T-helper 17 cell (primary cell): ENCODE measurements around the gene NWD2. TPM values are rescaled to one million over a fixed set of nuclear protein-coding genes. Genes with fewer than 3 reads are reported as not detected.
"Not testable (repeated sequence)": the region's sequence is repeated elsewhere in the genome, so short reads cannot be mapped to it uniquely, and the experiment has no call there.

Source experiments
- ATAC-seq: fragments of 150-1000 bp; cut with Tn5 transposase; 2 replicates; pipeline ENCODE4 v1.10.0; 2021; ENCODE audit warnings: mild to moderate bottlenecking, moderate library complexity
- DNase-seq, 3 donors: peaks; one replicate each; pipeline versions ENCODE4 v3.0.0 to v3.0.0-alpha.2; 2020 to 2021
- H3K9me3 ChIP-seq: one replicate; pipeline ENCODE4 v1.7.0; 2013; ENCODE audit warnings: low read length, mild to moderate bottlenecking; ENCODE audit not compliant: control insufficient read depth, poor library complexity, severe bottlenecking
- H3K27ac Mint-ChIP-seq: one replicate; pipeline ENCODE4 v1.8.0; 2022; ENCODE audit warnings: mild to moderate bottlenecking, moderate library complexity, mixed read lengths
- H3K27me3 Mint-ChIP-seq: one replicate; pipeline ENCODE4 v1.8.0; 2022; ENCODE audit warnings: mixed read lengths
- H3K36me3 Mint-ChIP-seq: one replicate; pipeline ENCODE4 v1.8.0; 2022; ENCODE audit warnings: low read depth, mixed read lengths
- H3K4me1 Mint-ChIP-seq: one replicate; pipeline ENCODE4 v1.8.0; 2022; ENCODE audit warnings: mild to moderate bottlenecking, mixed read lengths
- H3K4me3 Mint-ChIP-seq: one replicate; pipeline ENCODE4 v1.8.0; 2022; ENCODE audit warnings: mild to moderate bottlenecking, moderate library complexity, mixed read lengths
- total RNA-seq, 4 donors: library from RNA in 2 of 4; stranded (reverse) in 2 of 4; gene quantifications; one replicate each; pipeline ENCODE4 v1.2.3 and lab custom pipeline; 2022 to 2026

The NWD2 gene
- total RNA-seq, 2 donors from 2014 or later = not detected

GRCh38 chr4:37388681-37389365 is 144.3 kb downstream of the NWD2 start:
- Mint-ChIP-seq H3K4me3 (no peak overlapping the region), H3K27me3 (peaks cover 21% of the 10 kb centered on the region), H3K4me1 (no peaks in the 10 kb centered on the region), H3K27ac (no peak overlapping the region), H3K36me3 (no peaks in the 10 kb centered on the region)
- DNase-seq (no peak), ATAC-seq (no peak)
- no peaks in the 10 kb centered on the region for H3K9me3 ChIP-seq

GRCh38 chr4:37389366-37389765 is 144.8 kb downstream of the NWD2 start:
- DNase-seq = no peak
- no peaks in the 10 kb centered on the region for H3K9me3 ChIP-seq
- H3K4me1 Mint-ChIP-seq = no peaks in the 10 kb centered on the region
- no peaks in the 10 kb centered on the region for H3K36me3 Mint-ChIP-seq
- H3K27ac Mint-ChIP-seq = no peak overlapping the region
- no peak overlapping the region for H3K4me3 Mint-ChIP-seq
- H3K27me3 Mint-ChIP-seq = peaks cover 24% of the 10 kb centered on the region
- ATAC-seq = no peak

- H3K27ac Mint-ChIP-seq = peak overlapping the region; percentile 19
- no peaks in the 10 kb centered on the region for H3K9me3 ChIP-seq
- no peak for DNase-seq
- ATAC-seq = peak; percentile 52
- H3K4me1 Mint-ChIP-seq = no peaks in the 10 kb centered on the region
- no peaks in the 10 kb centered on the region for H3K36me3 Mint-ChIP-seq
- H3K27me3 Mint-ChIP-seq = peaks cover 28% of the 10 kb centered on the region
- H3K4me3 Mint-ChIP-seq = no peak overlapping the region
Observed at GRCh38 chr4:37389967-37390580, 145.5 kb downstream of the NWD2 start.

GRCh38 chr4:37392521-37393255 is 148.1 kb downstream of the NWD2 start:
- no peaks in the 10 kb centered on the region for H3K36me3 Mint-ChIP-seq
- DNase-seq = no peak
- H3K4me3 Mint-ChIP-seq = no peak overlapping the region
- no peak overlapping the region for H3K27ac Mint-ChIP-seq
- H3K27me3 Mint-ChIP-seq = peaks cover 40% of the 10 kb centered on the region
- ATAC-seq = no peak
- no peaks in the 10 kb centered on the region for H3K4me1 Mint-ChIP-seq
- no peaks in the 10 kb centered on the region for H3K9me3 ChIP-seq

GRCh38 chr4:37393321-37393720 is 148.8 kb downstream of the NWD2 start:
- no peaks in the 10 kb centered on the region for H3K4me1 Mint-ChIP-seq
- DNase-seq (no peak), ATAC-seq (no peak)
- H3K27ac Mint-ChIP-seq = no peak overlapping the region
- peaks cover 40% of the 10 kb centered on the region for H3K27me3 Mint-ChIP-seq
- no peaks in the 10 kb centered on the region for H3K36me3 Mint-ChIP-seq
- no peak overlapping the region for H3K4me3 Mint-ChIP-seq
- no peaks in the 10 kb centered on the region for H3K9me3 ChIP-seq

- H3K27me3 Mint-ChIP-seq = peaks cover 40% of the 10 kb centered on the region
- no peaks in the 10 kb centered on the region for H3K36me3 Mint-ChIP-seq
- no peak overlapping the region for H3K27ac Mint-ChIP-seq
- no peaks in the 10 kb centered on the region for H3K9me3 ChIP-seq
- H3K4me1 Mint-ChIP-seq = no peaks in the 10 kb centered on the region
- DNase-seq = no peak
- no peak overlapping the region for H3K4me3 Mint-ChIP-seq
- no peak for ATAC-seq
Observed at GRCh38 chr4:37393889-37394288, 149.3 kb downstream of the NWD2 start.

GRCh38 chr4:37397505-37397904 is 153.0 kb downstream of the NWD2 start:
- Mint-ChIP-seq H3K36me3 (no peaks in the 10 kb centered on the region), H3K4me3 (no peak overlapping the region), H3K27ac (no peak overlapping the region), H3K27me3 (peaks cover 25% of the 10 kb centered on the region), H3K4me1 (no peaks in the 10 kb centered on the region)
- DNase-seq (no peak), ATAC-seq (no peak)
- no peaks in the 10 kb centered on the region for H3K9me3 ChIP-seq

- H3K9me3 ChIP-seq = no peaks in the 10 kb centered on the region
- Mint-ChIP-seq H3K36me3 (no peaks in the 10 kb centered on the region), H3K27ac (no peak overlapping the region), H3K4me3 (no peak overlapping the region), H3K4me1 (no peaks in the 10 kb centered on the region), H3K27me3 (peaks cover 33% of the 10 kb centered on the region)
- no peak for DNase-seq
- ATAC-seq = no peak
Observed at GRCh38 chr4:37400241-37400881, 155.8 kb downstream of the NWD2 start.

GRCh38 chr4:37407938-37408826 is 163.6 kb downstream of the NWD2 start:
- not testable (repeated sequence) for DNase-seq, H3K4me1 Mint-ChIP-seq, H3K27ac Mint-ChIP-seq, H3K36me3 Mint-ChIP-seq, ATAC-seq, H3K9me3 ChIP-seq, H3K4me3 Mint-ChIP-seq
- H3K27me3 Mint-ChIP-seq = peaks cover 47% of the 10 kb centered on the region

GRCh38 chr4:37413612-37414011 is 169.1 kb downstream of the NWD2 start:
- not testable (repeated sequence) for H3K4me3 Mint-ChIP-seq, DNase-seq, H3K4me1 Mint-ChIP-seq, H3K27ac Mint-ChIP-seq, ATAC-seq, H3K36me3 Mint-ChIP-seq, H3K9me3 ChIP-seq
- H3K27me3 Mint-ChIP-seq = peaks cover 14% of the 10 kb centered on the region

- peaks cover 2% of the 10 kb centered on the region for H3K27me3 Mint-ChIP-seq
- H3K4me1 Mint-ChIP-seq = no peaks in the 10 kb centered on the region
- no peak overlapping the region for H3K4me3 Mint-ChIP-seq
- no peak for DNase-seq
- H3K27ac Mint-ChIP-seq = no peak overlapping the region
- H3K36me3 Mint-ChIP-seq = no peaks in the 10 kb centered on the region
- no peaks in the 10 kb centered on the region for H3K9me3 ChIP-seq
- ATAC-seq = no peak
Observed at GRCh38 chr4:37415845-37416369, 171.4 kb downstream of the NWD2 start.

GRCh38 chr4:37421614-37422013 is 177.1 kb downstream of the NWD2 start:
- Mint-ChIP-seq H3K27me3 (peaks cover 22% of the 10 kb centered on the region), H3K4me3 (no peak overlapping the region), H3K27ac (no peak overlapping the region), H3K36me3 (peaks cover 3% of the 10 kb centered on the region), H3K4me1 (no peaks in the 10 kb centered on the region)
- H3K9me3 ChIP-seq = no peaks in the 10 kb centered on the region
- DNase-seq (no peak), ATAC-seq (no peak)
